Activated naive CD4-positive, alpha-beta T cell treated with anti-CD3 and anti-CD28 coated beads, Interleukin-2, amount 50 U/mL, for 72 hours (primary cell): ENCODE measurements around the gene PIK3R3. TPM values are rescaled to one million over a fixed set of nuclear protein-coding genes. Genes with fewer than 3 reads are reported as not detected.

Experiments
- ATAC-seq, 2 donors: fragments of 150-1000 bp; cut with Tn5 transposase; 2 replicates each; pipeline ENCODE4 v1.10.0; 2021; ENCODE audit warnings: mild to moderate bottlenecking in 2 of 2, moderate library complexity in 2 of 2
- DNase-seq, 2 donors: peaks; one replicate each; pipeline ENCODE4 v3.0.0; 2021 to 2022; ENCODE audit warnings: low spot score in 2 of 2
- H3K27ac Mint-ChIP-seq, 2 donors: one replicate each; pipeline ENCODE4 v1.8.0; 2022; ENCODE audit warnings: mild to moderate bottlenecking in 2 of 2, mixed read lengths in 2 of 2
- H3K36me3 Mint-ChIP-seq, 2 donors: one replicate each; pipeline ENCODE4 v1.8.0; 2022; ENCODE audit warnings: mixed read lengths in 2 of 2
- H3K9me3 Mint-ChIP-seq, 2 donors: one replicate each; pipeline ENCODE4 v1.8.0; 2022; ENCODE audit warnings: mixed read lengths in 2 of 2
- total RNA-seq, 2 donors: library from RNA; stranded (reverse); gene quantifications; one replicate each; pipeline ENCODE4 v1.2.3, GENCODE V29; 2022

PIK3R3 gene
- total RNA-seq, 2 donors from 2014 or later: 0.45 to 2.2 TPM

DNA sequence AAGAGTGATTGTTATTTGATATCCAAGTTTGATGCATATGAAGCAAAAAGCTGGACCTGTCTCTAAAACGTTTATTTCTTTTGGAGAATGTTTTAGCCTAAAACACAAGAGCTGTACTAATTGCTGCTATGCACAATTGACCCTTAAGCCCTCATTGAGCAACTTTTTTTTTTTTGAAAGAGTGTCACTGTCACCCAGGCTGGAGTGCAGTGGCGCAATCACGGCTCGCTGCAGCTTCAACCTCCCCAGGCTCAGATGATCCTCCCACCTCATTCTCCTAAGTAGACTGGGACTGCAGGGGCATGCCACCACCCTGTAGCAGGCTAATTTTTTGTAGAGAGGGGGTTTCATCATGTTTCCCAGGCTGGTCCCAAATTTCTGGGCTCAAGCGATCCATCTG lies 129.1 kb downstream of the PIK3R3 start:
- ATAC-seq: no peak

DNA sequence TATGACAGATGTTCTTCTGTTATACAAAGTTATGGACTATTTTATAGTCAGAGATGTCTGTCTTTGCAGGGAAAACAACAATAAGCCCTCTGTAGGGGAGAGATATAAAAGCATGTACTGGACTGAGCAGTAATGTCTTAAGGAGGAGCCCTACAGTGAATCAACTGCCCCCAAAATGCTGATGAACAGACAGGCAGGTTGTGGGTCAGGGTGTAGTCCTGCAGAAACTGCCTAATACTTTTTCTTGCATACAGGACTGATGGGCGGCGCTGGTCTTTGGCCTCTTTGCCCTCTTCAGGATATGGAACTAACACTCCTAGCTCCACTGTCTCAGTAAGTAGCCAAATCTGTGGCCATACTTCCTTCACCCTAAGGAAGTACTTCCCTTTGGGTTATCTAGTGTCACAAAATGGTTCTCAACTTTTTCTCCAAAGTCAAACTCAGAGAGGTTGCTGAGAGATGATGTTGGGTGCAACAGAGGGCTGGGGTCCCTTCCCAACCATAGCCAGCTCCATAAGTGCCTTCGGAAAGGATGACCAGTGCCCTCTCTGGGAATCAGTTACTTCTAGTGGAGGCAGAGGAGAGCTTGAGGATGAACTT lies 129.8 kb downstream of the PIK3R3 start:
- DNase-seq (no peak), ATAC-seq (no peak)
- Mint-ChIP-seq H3K27ac (no peak overlapping the region), H3K36me3 (peaks cover 9% of the 10 kb centered on the region in 2 donors), H3K9me3 (no peaks in the 10 kb centered on the region)

More for the DNA sequence above, 129.1 kb downstream of the PIK3R3 start:
- Mint-ChIP-seq H3K27ac (no peak overlapping the region), H3K9me3 (no peaks in the 10 kb centered on the region), H3K36me3 (peaks cover 11% of the 10 kb centered on the region in 2 donors)
- DNase-seq: no peak

DNA sequence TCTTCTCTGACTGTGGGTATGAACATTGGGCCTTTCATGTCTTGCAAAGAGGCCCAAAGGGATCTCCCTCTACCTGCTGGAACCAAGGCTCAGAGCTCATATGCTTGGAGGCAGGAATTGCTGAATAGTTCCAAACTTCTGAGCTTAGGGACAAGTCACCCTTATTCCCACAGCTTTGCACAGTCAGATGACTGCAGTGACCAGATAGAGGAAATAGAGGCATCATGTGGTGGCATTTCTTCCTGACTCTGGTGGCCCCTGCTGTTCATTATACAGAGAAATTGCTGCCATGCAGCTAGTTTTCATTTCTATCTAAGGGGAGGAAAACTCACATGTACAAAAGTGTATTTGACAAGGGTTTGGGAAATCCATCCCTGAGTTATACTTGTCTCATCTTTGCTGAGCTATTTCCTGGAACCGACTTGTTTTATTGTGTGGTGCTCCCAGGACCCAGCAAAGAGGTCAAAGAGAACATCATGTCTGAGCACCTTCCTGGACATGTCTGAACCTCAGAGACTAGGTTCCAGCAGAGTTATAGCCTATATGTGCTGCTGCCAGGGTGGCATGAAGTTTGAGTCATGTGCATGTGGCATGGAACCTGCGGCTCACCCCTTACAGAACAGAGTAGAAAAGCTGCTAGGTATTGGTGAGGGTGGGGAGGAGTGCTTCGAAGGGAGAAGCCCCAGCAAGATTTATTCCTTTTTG lies 131.2 kb downstream of the PIK3R3 start:
- no peaks in the 10 kb centered on the region for H3K9me3 Mint-ChIP-seq
- H3K36me3 Mint-ChIP-seq: no peaks in the 10 kb centered on the region
- no peak for ATAC-seq
- H3K27ac Mint-ChIP-seq: peak overlapping the region in 1 of 2 donors; percentile 50
- DNase-seq: no peak

DNA sequence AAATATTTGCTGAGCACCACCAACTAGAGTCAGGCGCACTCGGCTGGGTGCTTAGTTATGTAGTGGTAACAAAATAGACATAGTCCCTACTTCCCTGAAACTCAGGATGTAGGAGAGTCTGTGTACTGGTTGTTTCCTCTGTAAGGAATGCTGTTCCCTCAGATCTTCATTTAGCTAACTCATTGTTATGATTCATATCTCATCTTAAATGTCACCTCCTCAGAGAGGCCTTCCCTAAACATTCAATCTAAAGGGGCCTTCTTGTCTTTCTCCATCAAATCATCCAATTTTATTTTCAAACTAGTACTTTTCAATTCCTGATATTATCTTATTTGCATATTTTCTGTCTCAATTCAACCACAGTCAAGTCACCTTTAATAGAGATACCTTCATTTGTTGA lies 132.9 kb downstream of the PIK3R3 start:
- Mint-ChIP-seq H3K9me3 (no peaks in the 10 kb centered on the region), H3K27ac (peak overlapping the region in 1 of 2 donors; percentile 11), H3K36me3 (no peaks in the 10 kb centered on the region)
- DNase-seq (no peak), ATAC-seq (no peak)

DNA sequence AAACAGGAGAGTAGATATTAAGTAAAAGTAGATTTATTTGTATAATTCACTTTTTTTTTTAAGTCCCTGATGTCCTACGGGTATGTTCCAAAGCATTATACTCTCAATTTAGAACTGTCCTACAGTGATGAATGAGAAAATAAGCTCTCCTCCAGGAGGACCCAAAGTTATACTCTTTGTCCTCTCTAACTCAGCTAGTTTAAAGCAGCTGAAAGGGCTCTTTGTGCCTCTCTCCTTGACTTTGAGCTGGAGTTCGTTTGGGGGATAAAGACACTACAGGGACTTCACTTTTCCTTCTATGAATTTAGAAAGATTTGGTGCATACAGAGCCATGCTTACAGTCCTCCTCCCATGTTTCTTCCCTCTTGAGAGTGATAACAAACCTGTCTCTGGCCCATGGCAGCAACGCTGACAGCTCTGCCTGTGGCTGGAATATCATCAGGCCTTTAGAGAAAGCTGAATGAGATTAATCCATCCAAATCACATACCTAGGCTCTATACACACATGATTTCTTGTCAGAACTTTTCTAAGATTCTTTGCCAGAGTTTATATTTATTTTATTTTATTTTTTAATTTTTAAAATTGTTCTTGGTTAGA lies 134.3 kb downstream of the PIK3R3 start:
- Mint-ChIP-seq H3K36me3 (no peaks in the 10 kb centered on the region), H3K27ac (no peak overlapping the region), H3K9me3 (no peaks in the 10 kb centered on the region)
- DNase-seq (no peak), ATAC-seq (no peak)

DNA sequence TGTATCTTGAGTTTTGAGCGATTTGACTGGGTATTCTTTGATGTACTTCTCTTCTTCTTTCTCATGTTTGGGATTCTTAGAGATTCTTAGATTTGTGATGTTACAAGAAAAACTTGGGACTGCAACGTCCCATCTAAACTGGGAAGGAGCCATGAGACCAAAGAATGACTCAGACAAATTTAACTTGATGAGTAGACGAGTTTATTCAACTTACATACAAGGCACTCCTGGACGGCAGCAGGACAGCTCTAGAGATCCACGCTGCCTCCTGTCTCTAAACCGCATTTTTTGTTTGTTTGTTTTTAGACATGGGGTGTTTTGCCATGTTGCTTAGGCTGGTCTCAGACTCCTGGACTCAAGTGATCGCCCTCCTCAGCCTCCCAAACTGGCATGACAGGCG lies 137.1 kb downstream of the PIK3R3 start:
- ATAC-seq: no peak
- H3K27ac Mint-ChIP-seq: no peak overlapping the region
- H3K9me3 Mint-ChIP-seq: no peaks in the 10 kb centered on the region
- no peak for DNase-seq
- no peaks in the 10 kb centered on the region for H3K36me3 Mint-ChIP-seq

DNA sequence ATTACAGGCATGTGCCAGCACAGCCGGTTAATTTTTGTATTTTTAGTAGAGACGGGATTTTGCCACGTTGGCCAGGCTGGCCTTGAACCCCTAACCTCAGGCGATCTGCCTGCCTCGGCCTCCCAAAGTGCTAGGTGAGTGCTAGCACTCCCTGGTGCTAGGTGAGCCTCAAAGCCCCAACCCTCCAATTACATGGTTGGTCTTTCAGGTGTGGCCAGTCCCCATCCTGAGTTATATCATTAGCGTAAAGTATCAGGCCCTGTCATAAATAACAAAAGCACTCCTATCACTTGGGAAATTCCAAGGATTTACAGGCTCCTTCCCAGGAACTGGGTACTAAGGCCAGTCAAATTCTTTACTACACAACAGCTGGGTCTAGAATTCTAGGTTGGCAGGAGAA lies 138.0 kb downstream of the PIK3R3 start:
- no peaks in the 10 kb centered on the region for H3K36me3 Mint-ChIP-seq
- ATAC-seq: no peak
- H3K27ac Mint-ChIP-seq: no peak overlapping the region
- no peak for DNase-seq
- no peaks in the 10 kb centered on the region for H3K9me3 Mint-ChIP-seq

Other genes with a start within 250 kb of the PIK3R3 start
- not detected for gene TSPAN1, start 42.5 kb upstream of the PIK3R3 start, total RNA-seq
- gene P3R3URF, start 43.9 kb upstream of the PIK3R3 start, total RNA-seq: not detected
- gene POMGNT1, start 65.8 kb upstream of the PIK3R3 start, total RNA-seq: 10 to 100 TPM; 29.0 to 50.7 TPM
- gene LURAP1, start 70.7 kb upstream of the PIK3R3 start, total RNA-seq: under 1 TPM in 1 of 2 donors, not detected in 1; 0.21 TPM
- 100 to 1,000 TPM in 1 of 2 donors, 10 to 100 TPM in 1; 61.7 to 118 TPM for gene RAD54L, start 115.1 kb upstream of the PIK3R3 start, total RNA-seq
- 10 to 100 TPM; 29.2 to 38.2 TPM for gene LRRC41, start 171.0 kb upstream of the PIK3R3 start, total RNA-seq
- gene UQCRH, start 171.1 kb upstream of the PIK3R3 start, total RNA-seq: 100 to 1,000 TPM; 341 to 376 TPM
- gene NSUN4, start 208.2 kb upstream of the PIK3R3 start, total RNA-seq: 10 to 100 TPM; 28.2 to 30.2 TPM